Endothelial cell of umbilical vein (primary cell): Measurements from ENCODE around the gene POLA1. TPM values are rescaled to one million over a fixed set of nuclear protein-coding genes. Genes with fewer than 3 reads are reported as not detected.

ENCODE experiments used
- BruUV-seq: library from RNA; stranded (reverse); fragments of 400-500 nt; replicated peaks from 2 replicates; lab custom pipeline; 2021; lab: Mats Ljungman, UMichigan
- CTCF ChIA-PET: fragments of 300-600, 350-600 bp; sonication (Branson Sonifier 250); formaldehyde crosslinking; loops from one replicate; lab custom pipeline; 2021; ENCODE audit warnings: antibody characterized with exemption, inconsistent platforms; lab: Charles Lee
- POLR2A ChIA-PET: fragments of 300-600, 350-600 bp; sonication (Branson Sonifier 250); formaldehyde crosslinking; loops from one replicate; lab custom pipeline; 2021; ENCODE audit warnings: antibody characterized with exemption, inconsistent platforms; lab: Charles Lee
- DNase-seq: peaks from one replicate; pipeline ENCODE4 v3.0.0-alpha.2; 2011; ENCODE audit warnings: low read depth, low spot score
- FAIRE-seq: peaks from 2 replicates; lab custom pipeline; 2011; peaks lifted over from hg19 to GRCh38; lab: Jason Lieb, UNC
- H2AFZ ChIP-seq: 2 replicates; pipeline ENCODE4 v1.6.0; 2012; ENCODE audit warnings: low read depth, low read length, control low read depth, inconsistent platforms
- H3K27ac ChIP-seq: 2 replicates; pipeline ENCODE4 v1.5.1; 2011; ENCODE audit warnings: low read depth, mild to moderate bottlenecking, control low read depth, low read length, moderate library complexity; ENCODE audit not compliant: insufficient read depth
- H3K27me3 ChIP-seq, 2 experiments: 2 replicates each; pipeline versions ENCODE4 v1.6.0 to v1.6.1; 2011; ENCODE audit warnings: low read length in 2 of 2, mixed read lengths in 1 of 2; ENCODE audit not compliant: control insufficient read depth in 2 of 2, insufficient read depth in 2 of 2
- H3K36me3 ChIP-seq, 2 experiments: 2 replicates in 1 of 2; 3 replicates in 1 of 2; pipeline ENCODE4 v1.5.1; 2011; ENCODE audit warnings: low read length in 2 of 2, mild to moderate bottlenecking in 1 of 2, moderate library complexity in 1 of 2; ENCODE audit not compliant: control insufficient read depth in 2 of 2, insufficient read depth in 2 of 2; ENCODE audit errors: extremely low read depth in 1 of 2
- H3K4me1 ChIP-seq: 3 replicates; pipeline ENCODE4 v1.5.1; 2011; ENCODE audit warnings: mild to moderate bottlenecking, low read length; ENCODE audit not compliant: control insufficient read depth, insufficient read depth; ENCODE audit errors: extremely low read depth
- H3K4me2 ChIP-seq: 2 replicates; pipeline ENCODE4 v1.6.1; 2011; ENCODE audit warnings: low read length, control low read depth, mixed read lengths; ENCODE audit not compliant: insufficient read depth
- H3K4me3 ChIP-seq, 3 experiments: fragments of 200-600 bp in 1 of 3; sonication (generic), shearing (Covaris generic) in 1 of 3; replicated peaks in 1 of 3; 2 replicates each; pipeline ENCODE4 v1.5.1; 2011 to 2016; ENCODE audit warnings: control low read depth in 3 of 3, low read length in 3 of 3, mild to moderate bottlenecking in 2 of 3, inconsistent platforms in 1 of 3, low read depth in 1 of 3, moderate library complexity in 1 of 3; ENCODE audit not compliant: insufficient read depth in 1 of 3
- H3K79me2 ChIP-seq: 2 replicates; pipeline ENCODE4 v1.6.0; 2012; ENCODE audit warnings: low read length, inconsistent platforms; ENCODE audit not compliant: control insufficient read depth, insufficient read depth
- H3K9ac ChIP-seq: replicated peaks from 2 replicates; pipeline ENCODE3; 2011; ENCODE audit warnings: low read length, control low read depth; ENCODE audit not compliant: insufficient read depth; ENCODE audit errors: extremely low read depth
- H3K9me1 ChIP-seq: replicated peaks from 3 replicates; pipeline ENCODE4 v1.6.0; 2011; ENCODE audit warnings: mild to moderate bottlenecking, low read length; ENCODE audit not compliant: control insufficient read depth, insufficient read depth; ENCODE audit errors: extremely low read depth
- H3K9me3 ChIP-seq: replicated peaks from 2 replicates; pipeline ENCODE4 v1.5.1; 2012; ENCODE audit warnings: low read length, inconsistent platforms; ENCODE audit not compliant: control insufficient read depth, insufficient read depth
- H4K20me1 ChIP-seq: replicated peaks from 2 replicates; pipeline ENCODE3; 2011; ENCODE audit warnings: mild to moderate bottlenecking, low read length; ENCODE audit not compliant: control insufficient read depth, insufficient read depth; ENCODE audit errors: extremely low read depth
- EZH2 ChIP-seq: IDR thresholded peaks from 2 replicates; pipeline ENCODE4 v1.6.1; 2012; ENCODE audit warnings: borderline replicate concordance, low read depth, mild to moderate bottlenecking, moderate library complexity, low read length, inconsistent platforms; ENCODE audit not compliant: severe bottlenecking
- FOS ChIP-seq: IDR thresholded peaks from 2 replicates; pipeline ENCODE4 v1.6.1; 2011; ENCODE audit warnings: mild to moderate bottlenecking, low read length, moderate library complexity, borderline replicate concordance; ENCODE audit not compliant: insufficient read depth
- GATA2 ChIP-seq: IDR thresholded peaks from 2 replicates; pipeline ENCODE4 v1.7.0; 2011; ENCODE audit warnings: low read depth, mild to moderate bottlenecking, moderate library complexity, mixed read lengths, low read length; ENCODE audit not compliant: insufficient read length, insufficient read depth
- MYC ChIP-seq: IDR thresholded peaks from one replicate; pipeline ENCODE4 v1.6.1; 2011; ENCODE audit warnings: mild to moderate bottlenecking, low read depth, low read length
- POLR2AphosphoS5 ChIP-seq: IDR thresholded peaks from 2 replicates; pipeline ENCODE4 v1.6.1; 2012; ENCODE audit warnings: low read depth, mild to moderate bottlenecking, control low read depth, low read length, moderate library complexity; ENCODE audit not compliant: insufficient read depth
- dilution Hi-C: fragments of 300-500 bp; cut with MboI; formaldehyde crosslinking; loops from one replicate; pipeline ENCODE4 v1.15.0; 2019; ENCODE audit warnings: low sequenced_read_pairs; ENCODE audit not compliant: extremely low pct_ligation_motif_present
- intact Hi-C: fragments of 100-400 bp; cut with micrococcal nuclease; formaldehyde crosslinking; loops from one replicate; pipeline ENCODE4 v1.10.0; 2022
- polyA plus RNA-seq, 4 experiments: library from polyadenylated mRNA; depleted of rRNA in 3 of 4; stranded (reverse) in 3 of 4; unstranded in 1 of 4; fragments of >200 nt; gene quantifications; 2 replicates each; pipeline versions ENCODE4 v1.2.1 to v1.2.3, GENCODE V29; 2011 to 2012; ENCODE audit warnings: missing spikeins in 1 of 4
- total RNA-seq: library from RNA; stranded (reverse); gene quantifications from 2 replicates; pipeline ENCODE4 v1.2.3, GENCODE V29; 2021

The POLA1 gene
- total and polyA plus RNA-seq, 2 donors (not counting 3 experiments of a cell fraction or from before 2014, with no cell fraction given), result 1.8 to 18.6 TPM

GRCh38 chrX:25005382-25006185 lies 311.9 kb downstream of the POLA1 start:
- Histone ChIP-seq H4K20me1 (no peaks in the 10 kb centered on the region), H3K9ac (no peak overlapping the region), H3K4me1 (peaks cover 5% of the 10 kb centered on the region), H3K27ac (no peak overlapping the region), H3K4me3 (no peak overlapping the region), H3K9me3 (no peaks in the 10 kb centered on the region), H3K36me3 (no peaks in the 10 kb centered on the region), H3K4me2 (no peak overlapping the region), H2AFZ (no peak overlapping the region), H3K27me3 (peaks cover 56 to 87% of the 10 kb centered on the region in 2 experiments), H3K79me2 (no peaks in the 10 kb centered on the region), H3K9me1 (no peaks in the 10 kb centered on the region)
- ChIA-PET POLR2A (no interaction called here), CTCF (interaction anchor here (1.2 kb wide), 1 partner anchor 167 kb away, joined by 5 read pairs; no protein-coding TSS in a partner anchor)
- BruUV-seq, result no TSS peak
- dilution Hi-C loops, result no loop called here
- FAIRE-seq (no peak), DNase-seq (no peak)
- intact Hi-C loops, result no loop called here
- TF ChIP-seq EZH2, result peak; percentile 70
- no peak for TF ChIP-seq GATA2

GRCh38 chrX:25006586-25007058 lies 312.9 kb downstream of the POLA1 start:
- TF ChIP-seq MYC (no peak), POLR2AphosphoS5 (no peak), FOS (no peak), GATA2 (no peak)
- Histone ChIP-seq H3K27ac (no peak overlapping the region), H2AFZ (no peak overlapping the region), H4K20me1 (no peaks in the 10 kb centered on the region), H3K9me1 (no peaks in the 10 kb centered on the region), H3K27me3 (peaks cover 66 to 93% of the 10 kb centered on the region in 2 experiments), H3K79me2 (no peaks in the 10 kb centered on the region), H3K36me3 (no peaks in the 10 kb centered on the region), H3K4me1 (peaks cover 5% of the 10 kb centered on the region), H3K4me2 (no peak overlapping the region), H3K9ac (no peak overlapping the region), H3K9me3 (no peaks in the 10 kb centered on the region), H3K4me3 (no peak overlapping the region)
- POLR2A ChIA-PET, result no interaction called here
- CTCF ChIA-PET, result interaction anchor here (1.3 kb wide), 1 partner anchor 168 kb away, joined by 4 read pairs; no protein-coding TSS in a partner anchor
- DNase-seq (no peak), FAIRE-seq (no peak)
- intact Hi-C loops (no loop called here), dilution Hi-C loops (no loop called here)
- BruUV-seq, result no TSS peak
